ENCODE data around the gene PLD2.

- TF ChIP-seq ELF4 (IDR thresholded peaks at IDR 0.05) = no peak
- no peak for TF ChIP-seq BHLHE40 (IDR thresholded peaks at IDR 0.05; ENCODE audit: borderline replicate concordance)
- no peak for TF ChIP-seq LEF1 (IDR thresholded peaks at IDR 0.05; ENCODE audit: borderline replicate concordance)
Observed at GRCh38 chr17:4815043-4815675, 8.2 kb downstream of the PLD2 start.

Measured in HEK293T (cell line).